ENCODE data around the gene SYT2. TPM values are rescaled to one million over a fixed set of nuclear protein-coding genes. Genes with fewer than 3 reads are reported as not detected.

Gene SYT2
- total and polyA plus RNA-seq, 2 experiments from 2014 or later = 0.03 to 0.68 TPM

- Histone ChIP-seq H3K27ac (peak overlapping the region; percentile 3), H3K27me3 (no peaks in the 10 kb centered on the region), H3K4me3 (no peak overlapping the region), H3K9me3 (ENCODE audit: low read depth) (no peaks in the 10 kb centered on the region), H3K4me1 (ENCODE audit: low read depth) (peaks cover 31% of the 10 kb centered on the region), H3K36me3 (peaks cover 78% of the 10 kb centered on the region)
- TF ChIP-seq CTCF (IDR thresholded peaks at IDR 0.05; ENCODE audit: low read depth, low read length) = no peak
- DNase-seq (ENCODE audit: low read depth in 1 of 2, low spot score in 1 of 2) = no peak
Measured at GRCh38 chr1:202568826-202569225, 141.4 kb downstream of the SYT2 start.

GRCh38 chr1:202568410-202568809 lies 141.8 kb downstream of the SYT2 start:
- no peaks in the 10 kb centered on the region for H3K9me3 ChIP-seq (ENCODE audit: low read depth)
- peaks cover 31% of the 10 kb centered on the region for H3K4me1 ChIP-seq (ENCODE audit: low read depth)
- no peak overlapping the region for H3K4me3 ChIP-seq
- H3K27ac ChIP-seq = peak overlapping the region; percentile 25
- no peak for DNase-seq (ENCODE audit: low read depth in 1 of 2, low spot score in 1 of 2)
- H3K36me3 ChIP-seq = peaks cover 78% of the 10 kb centered on the region
- no peaks in the 10 kb centered on the region for H3K27me3 ChIP-seq
- TF ChIP-seq CTCF (IDR thresholded peaks at IDR 0.05; ENCODE audit: low read depth, low read length) = no peak

- no peaks in the 10 kb centered on the region for H3K9me3 ChIP-seq (ENCODE audit: low read depth)
- peaks cover 78% of the 10 kb centered on the region for H3K36me3 ChIP-seq
- H3K4me1 ChIP-seq (ENCODE audit: low read depth) = peaks cover 27% of the 10 kb centered on the region
- H3K4me3 ChIP-seq = no peak overlapping the region
- peak overlapping the region; percentile 25 for H3K27ac ChIP-seq
- H3K27me3 ChIP-seq = no peaks in the 10 kb centered on the region
- TF ChIP-seq CTCF (IDR thresholded peaks at IDR 0.05; ENCODE audit: low read depth, low read length) = no peak
- peak in 1 of 2 donors; percentile 73 for DNase-seq (ENCODE audit: low read depth in 1 of 2, low spot score in 1 of 2)
Measured at GRCh38 chr1:202567738-202568137, 142.5 kb downstream of the SYT2 start.

GRCh38 chr1:202565890-202566602 lies 144.2 kb downstream of the SYT2 start:
- Histone ChIP-seq H3K4me1 (ENCODE audit: low read depth) (peaks cover 22% of the 10 kb centered on the region), H3K27me3 (no peaks in the 10 kb centered on the region), H3K27ac (peak overlapping the region; percentile 67), H3K36me3 (peaks cover 86% of the 10 kb centered on the region), H3K9me3 (ENCODE audit: low read depth) (no peaks in the 10 kb centered on the region), H3K4me3 (no peak overlapping the region)
- no peak for DNase-seq (ENCODE audit: low read depth in 1 of 2, low spot score in 1 of 2)
- no peak for TF ChIP-seq CTCF (IDR thresholded peaks at IDR 0.05; ENCODE audit: low read depth, low read length)

- Histone ChIP-seq H3K4me3 (no peak overlapping the region), H3K4me1 (ENCODE audit: low read depth) (peaks cover 30% of the 10 kb centered on the region), H3K36me3 (peaks cover 78% of the 10 kb centered on the region), H3K9me3 (ENCODE audit: low read depth) (no peaks in the 10 kb centered on the region), H3K27ac (peak overlapping the region; percentile 67), H3K27me3 (no peaks in the 10 kb centered on the region)
- TF ChIP-seq CTCF (IDR thresholded peaks at IDR 0.05; ENCODE audit: low read depth, low read length) = no peak
- no peak for DNase-seq (ENCODE audit: low read depth in 1 of 2, low spot score in 1 of 2)
Measured at GRCh38 chr1:202564958-202565495, 145.2 kb downstream of the SYT2 start.
